Measurements from ENCODE around the gene PPP2R3C.
"Not testable (repeated sequence)": the region's sequence is repeated elsewhere in the genome, so short reads cannot be mapped to it uniquely, and the experiment has no call there.

The PPP2R3C gene

DNA sequence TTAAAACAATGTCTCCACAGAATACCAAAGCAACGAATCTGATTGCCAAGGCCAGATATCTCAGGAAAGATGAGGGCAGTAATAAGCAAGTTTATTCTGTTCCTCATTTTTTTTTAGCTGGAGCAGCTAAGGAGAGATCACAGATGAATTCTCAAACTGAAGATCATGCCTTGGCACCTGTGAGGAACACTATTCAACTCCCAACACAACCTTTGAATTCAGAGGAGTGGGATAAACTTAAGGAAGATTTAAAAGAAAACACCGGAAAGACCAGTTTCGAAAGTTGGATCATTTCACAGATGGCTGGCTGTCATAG lies 1.6 kb upstream of the PPP2R3C start:
- no peak for DNase-seq

DNA sequence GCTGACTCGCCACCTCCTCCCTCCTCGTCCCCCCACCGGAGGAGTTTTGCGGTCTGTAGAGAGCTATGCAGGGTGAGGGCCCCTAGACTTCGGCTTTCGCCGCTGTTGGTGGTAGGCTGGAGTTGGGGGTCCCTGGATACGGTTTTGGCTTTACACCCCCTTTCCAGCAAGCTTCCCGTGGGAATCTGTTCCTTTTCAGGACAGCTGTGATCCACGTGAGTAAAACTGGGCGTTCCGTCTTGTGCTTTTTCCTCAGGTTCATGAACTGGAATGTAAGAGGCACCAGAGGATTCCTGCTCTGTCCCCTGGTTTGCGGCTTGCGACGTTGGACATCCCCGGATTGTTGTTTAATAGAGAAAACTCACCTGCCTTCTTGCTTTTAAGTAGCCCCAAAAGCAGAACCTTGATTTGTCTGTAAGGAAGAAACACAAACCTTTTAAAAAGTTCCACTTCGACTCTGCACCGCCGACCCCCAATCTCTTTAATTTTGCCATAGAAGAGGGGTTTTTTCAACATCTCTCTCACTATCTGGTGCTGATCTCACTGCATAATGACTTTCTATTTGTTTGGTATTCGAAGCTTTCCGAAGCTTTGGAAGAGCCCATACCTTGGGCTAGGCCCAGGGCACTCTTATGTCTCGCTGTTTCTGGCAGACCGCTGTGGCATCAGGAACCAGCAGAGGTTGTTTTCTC lies 1.1 kb upstream of the PPP2R3C start:
- no peak for DNase-seq

DNA sequence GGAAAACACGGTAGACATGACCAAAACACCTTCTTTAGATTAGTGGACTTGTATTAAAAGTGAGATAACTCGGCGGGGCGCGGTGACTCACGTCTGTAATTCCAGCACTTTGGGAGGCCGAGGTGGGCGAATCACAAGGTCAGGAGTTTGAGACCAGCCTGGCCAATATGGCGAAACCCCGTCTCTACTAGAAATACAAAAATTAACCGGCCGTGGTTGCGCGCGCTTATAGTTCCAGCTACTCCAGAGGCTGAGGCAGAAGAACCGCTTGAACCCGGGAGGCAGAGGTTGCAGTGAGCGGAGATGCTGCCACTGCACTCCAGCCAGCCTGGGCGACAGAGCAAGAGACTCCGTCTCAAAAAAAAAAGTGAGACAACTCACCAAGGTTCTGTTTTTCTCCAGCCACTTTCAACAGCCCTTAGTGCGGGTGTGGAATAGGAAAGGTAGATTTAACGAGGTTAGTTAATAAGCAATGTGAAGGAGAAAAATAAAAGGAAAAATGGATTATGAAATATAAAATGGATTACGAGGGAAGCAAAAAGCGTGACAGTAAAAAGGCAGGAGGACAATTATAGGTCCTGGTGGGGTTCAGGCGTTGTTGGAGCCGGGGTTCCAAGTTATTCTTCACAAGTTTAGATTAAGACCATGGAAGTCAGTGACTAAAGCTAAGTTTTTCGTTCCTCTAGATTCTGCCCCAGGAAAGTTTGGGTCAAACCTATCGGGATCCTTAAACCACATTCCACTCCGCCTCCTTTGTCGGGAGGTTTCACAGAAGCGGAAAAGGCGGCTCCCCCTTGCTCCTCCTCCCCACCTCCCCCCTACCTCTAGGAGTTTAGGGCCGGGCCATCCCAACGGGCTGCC lies 534 bp downstream of the PPP2R3C start:
- no peak for DNase-seq

DNA sequence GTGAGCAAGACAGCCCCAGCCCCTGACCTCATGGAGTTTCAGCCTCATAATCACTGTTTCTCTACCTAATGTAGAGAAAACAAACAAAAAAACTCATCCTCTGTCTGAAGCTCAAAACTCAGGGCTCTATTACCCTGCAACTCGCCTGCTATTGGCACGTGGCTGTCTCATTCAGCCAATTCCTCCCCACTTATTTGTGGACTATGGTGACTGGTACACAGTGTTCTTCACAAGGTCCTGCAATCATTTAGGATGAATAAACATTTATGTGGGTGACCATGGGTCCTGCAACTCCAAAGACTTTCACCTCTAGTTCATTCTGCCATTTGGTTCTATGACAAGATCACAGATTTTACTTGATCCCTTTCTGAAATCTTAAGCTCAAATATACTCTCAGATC lies 4.7 kb downstream of the PPP2R3C start:
- no peak for DNase-seq

DNA sequence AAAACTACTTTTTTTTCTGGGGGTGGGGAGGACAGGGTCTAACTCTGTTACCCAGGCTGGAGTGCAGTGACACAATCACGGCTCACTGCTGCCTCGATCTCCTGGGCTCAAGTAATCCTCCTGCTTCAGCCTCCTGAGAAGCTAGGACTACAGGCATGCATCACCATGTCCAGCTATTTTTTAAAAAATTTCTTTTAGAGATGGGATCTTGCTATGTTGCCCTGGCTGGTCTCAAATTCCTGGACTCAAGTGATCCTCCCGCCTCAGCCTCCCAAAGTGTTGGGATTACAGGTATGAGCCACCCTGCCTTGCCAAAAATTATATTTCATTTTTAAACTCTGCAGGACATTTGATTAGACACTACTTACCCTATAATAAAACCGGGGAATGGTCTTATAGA lies 5.5 kb downstream of the PPP2R3C start:
- no peak for DNase-seq

DNA sequence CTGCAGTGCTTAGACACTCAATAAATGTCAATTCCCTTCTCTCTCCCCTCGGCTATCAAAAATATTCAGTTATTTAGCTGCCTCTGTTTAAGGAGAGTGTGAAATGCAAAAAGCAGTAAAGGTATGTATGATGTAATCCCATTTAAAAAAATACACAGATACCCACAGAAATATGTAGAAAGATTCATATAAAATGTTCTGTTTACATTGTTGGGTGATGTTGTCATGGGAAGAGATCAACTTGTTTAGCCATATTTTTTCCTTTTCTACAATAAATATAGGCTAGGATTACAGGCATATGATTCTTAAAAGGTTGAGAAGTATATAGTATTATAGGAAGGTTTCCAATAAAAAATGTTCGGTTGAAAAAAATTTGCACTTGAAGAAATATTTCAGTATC lies 7.8 kb downstream of the PPP2R3C start:
- no peak for DNase-seq

DNA sequence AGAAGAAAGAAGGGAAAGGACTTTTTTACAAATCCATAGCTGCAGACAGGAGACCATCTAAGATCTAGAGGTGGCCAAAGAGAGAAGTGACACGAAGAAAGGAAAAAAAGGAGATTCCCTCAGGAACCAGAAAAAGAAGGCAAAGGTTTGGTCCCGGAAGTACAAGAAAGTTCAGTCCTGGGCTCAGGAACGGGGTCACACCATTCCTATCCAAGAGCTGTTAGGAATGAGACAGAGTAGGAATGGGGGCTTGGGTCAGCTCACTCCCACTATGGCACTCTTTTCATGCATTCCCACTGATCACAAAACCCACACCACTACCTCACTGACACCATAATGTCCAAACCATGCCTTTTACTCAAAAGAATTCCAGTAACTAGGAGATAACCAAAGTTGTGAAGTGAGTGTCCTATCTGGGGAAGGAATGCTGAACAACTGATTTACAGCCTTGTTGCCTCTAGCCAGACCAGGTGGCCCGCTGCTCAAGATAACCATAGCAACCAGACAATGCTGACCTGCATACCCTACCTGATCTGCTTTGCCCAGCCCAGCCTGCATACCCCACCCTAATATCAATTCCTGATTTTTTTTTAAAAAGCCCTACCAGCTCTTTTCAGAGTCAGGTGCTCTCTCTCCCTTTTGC lies 8.4 kb downstream of the PPP2R3C start:
- DNase-seq, result no peak

DNA sequence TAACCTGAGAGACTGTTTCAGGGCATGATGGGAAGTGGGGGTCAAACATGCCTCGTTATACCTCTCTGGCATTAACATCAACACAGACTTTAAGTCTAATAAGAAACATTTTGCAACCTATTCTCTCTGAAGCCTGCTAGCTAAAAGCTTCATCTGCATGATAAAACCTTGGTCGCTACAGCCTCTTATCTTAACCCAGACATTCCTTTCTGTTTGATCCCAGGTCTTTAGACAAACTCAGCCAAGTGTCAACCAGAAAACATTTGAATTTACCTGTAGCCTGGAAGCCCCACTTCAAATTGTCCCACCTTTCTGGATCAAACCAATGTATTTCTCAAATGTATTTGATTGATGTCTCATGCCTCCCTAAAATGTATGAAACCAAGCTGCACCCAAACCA lies 9.1 kb downstream of the PPP2R3C start:
- DNase-seq, result no peak

DNA sequence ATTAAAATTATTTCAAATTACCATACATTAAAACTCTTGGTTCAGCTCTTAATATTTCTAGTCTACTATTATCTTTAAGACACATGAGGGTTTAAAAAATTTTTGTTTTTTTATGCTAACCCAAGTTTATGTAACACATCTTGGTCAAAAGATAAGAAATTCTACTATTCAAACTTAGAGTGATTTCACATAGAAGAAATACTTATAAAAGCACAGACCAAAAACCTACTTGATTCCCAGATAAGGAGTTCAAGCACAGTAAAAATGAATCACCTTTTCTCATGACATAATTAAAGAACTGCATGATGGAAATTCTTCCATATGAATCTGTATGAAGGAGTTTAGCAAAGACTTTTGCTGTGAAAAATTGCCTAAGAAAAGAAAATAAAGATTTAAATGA lies 13.9 kb downstream of the PPP2R3C start:
- DNase-seq, result no peak

DNA sequence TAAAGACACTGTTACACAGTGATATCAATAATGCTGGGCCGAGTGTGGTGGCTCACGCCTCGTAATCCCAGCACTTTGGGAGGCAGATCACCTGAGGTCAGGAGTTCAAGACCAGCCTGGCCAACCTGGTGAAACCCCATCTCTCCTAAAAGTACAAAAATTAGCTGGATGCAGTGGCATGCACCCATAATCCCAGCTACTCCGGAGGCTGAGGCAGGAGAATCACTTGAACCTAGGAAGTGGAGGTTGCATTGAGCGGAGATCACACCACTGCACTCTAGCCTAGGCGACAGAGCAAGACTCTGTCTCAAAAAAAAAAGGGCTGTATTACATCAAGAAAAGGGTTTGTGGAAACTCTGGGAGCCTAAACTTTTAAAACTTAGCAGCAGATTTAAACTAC lies 27.1 kb downstream of the PPP2R3C start:
- not testable (repeated sequence) for DNase-seq

DNA sequence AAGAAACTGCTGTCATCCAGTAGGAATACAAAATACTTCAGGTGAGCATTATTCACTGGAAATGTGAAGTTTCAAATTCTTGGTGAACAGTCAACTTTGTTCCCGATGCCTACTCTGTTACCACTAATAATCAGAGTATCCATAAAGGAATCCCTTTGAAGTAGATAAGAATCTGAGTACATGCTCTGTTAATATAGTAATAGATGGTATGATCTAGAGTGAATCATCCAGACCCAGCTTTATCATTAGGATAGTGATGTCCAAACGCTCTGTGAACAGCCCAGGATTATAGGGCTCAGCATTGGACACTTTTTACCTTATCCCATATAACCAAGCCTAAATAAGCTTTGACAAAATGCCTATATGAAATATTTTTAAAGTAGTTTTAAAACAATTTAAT lies 33.3 kb downstream of the PPP2R3C start:
- no peak for DNase-seq

DNA sequence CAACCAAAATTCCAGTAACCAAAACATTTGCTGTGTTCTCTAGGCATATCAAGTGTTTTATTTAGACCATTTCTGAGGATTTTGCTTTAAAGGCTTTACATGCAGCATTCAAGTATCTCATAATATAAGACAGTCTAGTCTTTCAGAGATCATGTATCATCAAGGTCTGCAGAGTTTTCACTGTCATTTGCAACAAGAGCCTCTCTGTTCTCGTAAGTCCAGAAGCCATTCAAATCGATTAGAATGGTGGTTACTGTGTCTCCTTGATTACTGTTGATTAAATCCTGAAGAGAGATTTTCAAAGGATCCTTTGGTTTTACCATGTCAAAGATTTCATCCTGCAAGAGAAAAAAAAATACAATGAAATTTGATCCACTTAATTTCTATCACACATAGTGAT lies 36.3 kb downstream of the PPP2R3C start:
- DNase-seq, result no peak

DNA sequence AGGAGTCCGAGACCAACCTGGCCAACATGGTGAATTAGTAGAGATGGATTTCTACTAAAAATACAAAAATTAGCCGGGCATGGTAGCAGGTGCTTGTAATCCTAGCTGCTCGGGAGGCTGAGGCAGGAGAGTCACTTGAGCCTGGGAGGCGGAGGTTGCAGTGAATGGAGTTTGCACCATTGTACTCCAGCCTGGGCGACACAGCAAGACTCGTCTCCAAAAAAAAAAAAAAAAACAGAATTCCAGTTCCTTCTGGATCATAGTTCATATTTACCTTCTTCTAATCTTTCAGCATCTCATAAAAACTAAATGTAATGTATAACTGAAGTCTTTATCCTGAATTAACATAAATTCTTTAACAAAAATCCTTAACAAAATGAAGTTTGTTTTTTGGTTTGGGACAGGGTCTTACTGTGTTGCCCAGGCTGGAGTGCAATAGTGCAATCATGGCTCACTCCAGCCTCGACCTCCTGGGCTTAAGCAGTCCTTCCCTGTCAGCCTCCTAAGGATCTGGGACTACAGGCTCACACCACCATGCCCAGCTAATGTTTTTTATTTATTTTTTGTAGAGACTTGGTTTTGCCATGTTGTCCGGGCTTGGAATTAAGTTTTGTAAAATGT lies 38.1 kb downstream of the PPP2R3C start:
- no peak for DNase-seq

DNA sequence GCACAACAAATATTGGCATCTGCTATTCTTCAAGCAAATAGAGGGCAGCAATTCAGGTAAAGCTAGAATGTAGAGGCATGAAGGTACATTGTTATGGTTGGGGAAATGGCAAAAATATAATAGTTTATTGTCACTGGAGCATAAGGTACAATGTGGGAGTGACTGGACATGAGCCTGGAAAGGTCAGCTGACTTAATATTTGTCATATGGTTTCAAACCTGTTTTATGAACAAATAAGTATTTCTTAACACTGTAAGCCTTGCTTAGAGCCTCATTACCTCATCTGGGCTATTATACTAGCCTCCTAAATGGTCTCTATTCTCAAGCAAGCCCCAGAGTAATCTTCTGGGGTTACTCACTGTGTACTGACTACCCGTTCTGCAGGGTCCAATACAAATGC lies 42.0 kb downstream of the PPP2R3C start:
- DNase-seq, result no peak

DNA sequence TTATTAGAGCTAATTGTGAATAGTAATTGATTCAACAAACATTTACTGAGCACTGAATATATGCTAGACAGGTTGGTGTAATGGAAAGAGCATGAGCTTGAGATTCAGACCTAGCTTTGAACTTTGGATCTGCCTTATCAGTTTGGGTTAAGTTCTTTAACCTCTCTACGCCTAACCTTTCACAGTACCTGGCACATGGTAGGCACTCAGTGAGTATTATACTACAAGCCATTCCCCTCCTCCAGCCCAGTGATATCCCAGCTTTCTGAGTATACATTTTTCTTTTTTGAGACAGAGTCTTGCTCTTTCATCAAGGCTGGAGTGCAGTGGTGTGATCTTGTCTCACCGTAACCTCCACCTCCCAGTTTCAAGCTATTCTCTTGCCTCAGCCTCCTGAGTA lies 43.7 kb downstream of the PPP2R3C start:
- DNase-seq, result no peak

DNA sequence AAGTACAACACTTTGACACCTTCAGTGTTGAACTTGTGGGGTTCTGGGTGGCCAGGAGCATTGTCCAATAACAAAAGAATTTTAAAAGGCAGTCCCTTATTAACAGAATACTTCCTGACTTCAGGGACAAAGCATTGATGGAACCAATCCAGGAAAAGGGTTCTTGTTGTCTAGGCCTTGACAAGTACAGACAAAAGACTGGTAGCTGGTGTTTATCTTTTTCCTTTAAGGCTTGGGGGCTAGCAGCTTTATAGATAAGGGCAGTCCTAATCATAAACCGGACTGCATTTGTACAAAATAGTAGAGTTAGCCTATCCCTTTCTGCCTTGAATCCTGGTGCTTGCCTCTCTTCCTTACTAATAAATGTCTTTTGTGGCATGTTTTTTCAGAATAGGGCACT lies 48.3 kb downstream of the PPP2R3C start:
- DNase-seq, result no peak

DNA sequence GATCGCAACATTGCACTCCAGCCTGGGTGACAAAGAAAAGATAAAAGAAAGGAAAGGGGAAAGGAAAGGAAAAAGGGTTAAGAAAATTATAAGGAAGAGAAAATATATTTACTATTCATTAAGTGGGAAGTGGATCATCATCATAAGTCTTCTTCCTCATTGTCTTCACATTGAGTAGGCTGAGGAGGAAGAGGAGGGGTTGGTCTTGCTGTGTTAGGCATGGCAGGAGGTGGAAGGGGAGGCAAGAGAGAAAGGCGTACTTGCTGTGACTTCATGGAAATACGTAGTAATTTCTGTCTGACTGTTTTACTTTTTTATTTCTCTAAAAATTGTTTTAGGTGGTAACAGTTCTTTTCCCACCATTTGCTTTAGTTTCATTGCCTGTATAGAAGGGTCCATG lies 49.6 kb downstream of the PPP2R3C start:
- DNase-seq, result no peak

DNA sequence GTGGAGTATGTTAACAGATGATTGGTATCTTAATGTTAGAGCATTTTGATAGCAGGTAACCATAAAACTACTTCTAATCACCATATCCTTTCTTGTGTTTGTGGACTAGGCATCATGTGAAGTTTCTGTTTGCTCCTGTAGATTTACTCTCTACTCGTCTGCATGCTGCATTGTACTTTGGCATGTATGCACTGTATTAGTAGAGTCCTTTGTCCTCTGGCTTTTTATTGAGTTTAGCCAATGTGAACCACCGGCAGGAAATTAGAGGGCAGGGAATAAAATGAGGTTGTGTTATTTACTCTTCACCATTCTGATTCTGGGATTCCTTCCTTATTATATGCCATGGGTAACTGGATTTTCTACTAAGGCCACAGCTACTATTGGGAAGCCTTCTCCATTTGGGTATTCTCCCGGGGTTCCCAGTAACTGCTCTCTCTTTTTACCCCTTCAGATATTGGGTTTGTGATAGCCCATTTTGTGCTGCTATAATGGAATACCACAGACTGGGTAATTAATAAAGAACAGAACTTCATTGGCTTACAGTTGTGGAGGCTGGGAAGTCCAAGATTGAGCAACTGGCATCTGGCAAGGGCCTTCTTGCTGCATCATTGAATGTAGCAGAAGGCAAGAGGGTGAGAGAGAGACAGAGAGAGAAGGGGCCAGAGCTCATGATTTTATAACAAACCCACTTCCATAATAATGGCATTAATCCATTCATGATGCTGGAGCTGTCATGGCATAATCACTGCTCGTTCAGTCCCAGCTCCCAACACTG lies 53.4 kb downstream of the PPP2R3C start:
- DNase-seq, result no peak

DNA sequence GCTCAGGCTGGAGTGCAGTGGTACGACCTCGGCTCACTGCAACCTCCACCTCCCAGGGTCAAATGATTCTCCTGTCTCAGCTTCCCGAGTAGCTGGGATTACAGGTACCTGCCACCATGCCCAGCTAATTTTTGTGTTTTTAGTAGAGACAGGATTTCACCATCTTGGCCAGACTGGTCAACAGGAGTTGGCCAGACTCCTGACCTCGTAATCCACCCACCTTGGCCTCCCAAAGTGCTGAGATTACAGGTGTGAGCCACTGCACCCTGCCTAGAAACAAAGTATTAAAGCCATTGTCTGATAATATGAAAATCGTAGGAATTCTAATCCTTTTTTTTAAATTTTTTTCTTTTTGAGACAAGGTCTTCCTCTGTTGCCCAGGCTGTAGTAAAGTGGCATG lies 56.1 kb downstream of the PPP2R3C start:
- not testable (repeated sequence) for DNase-seq

DNA sequence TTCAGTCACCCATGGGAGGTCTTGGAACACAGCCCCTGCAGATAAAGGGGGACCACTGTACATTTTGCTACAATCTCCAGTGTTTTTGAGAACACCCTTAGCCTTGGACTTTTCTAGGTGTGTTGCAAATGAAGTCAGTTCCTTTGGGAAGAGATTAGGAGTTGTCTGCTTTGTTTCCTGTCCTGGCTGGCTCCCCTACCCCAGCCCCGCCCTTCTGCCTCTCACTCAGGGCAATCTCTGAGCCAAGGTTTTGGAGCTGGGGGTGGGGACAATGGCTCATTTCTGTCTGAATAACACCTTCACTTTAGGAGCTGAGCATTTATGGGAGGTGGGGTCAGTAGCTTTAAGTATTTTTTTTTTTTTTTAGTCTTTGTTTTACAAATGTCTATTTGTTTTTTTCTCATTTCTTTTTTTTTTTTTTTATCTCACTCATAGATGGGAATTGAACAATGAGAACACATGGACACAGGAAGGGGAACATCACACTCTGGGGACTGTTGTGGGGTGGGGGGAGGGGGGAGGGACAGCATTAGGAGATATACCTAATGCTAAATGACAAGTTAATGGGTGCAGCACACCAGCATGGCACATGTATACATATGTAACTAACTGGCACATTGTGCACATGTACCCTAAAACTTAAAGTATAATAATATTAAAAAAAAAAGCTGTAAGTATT lies 60.5 kb downstream of the PPP2R3C start:
- DNase-seq, result peak; percentile 12

DNA sequence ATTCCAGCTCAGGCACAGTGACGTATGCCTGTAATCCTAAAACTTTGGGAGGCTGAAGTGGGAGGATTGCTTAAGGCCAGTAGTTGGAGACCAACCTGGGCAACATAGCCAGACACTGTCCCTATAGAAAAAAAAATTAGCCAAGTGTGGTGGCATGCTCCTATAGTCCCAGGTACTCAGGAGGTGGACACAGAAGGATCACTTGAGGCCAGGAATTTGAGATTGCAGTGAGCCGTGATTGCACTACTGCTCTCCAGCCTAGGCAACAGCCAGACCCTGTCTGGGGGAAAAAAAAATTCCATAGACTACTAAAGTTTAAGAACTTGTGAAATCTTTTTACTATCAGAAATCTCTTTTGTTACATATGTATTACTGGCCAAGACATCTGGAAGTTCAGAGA lies 69.2 kb downstream of the PPP2R3C start:
- no peak for DNase-seq

DNA sequence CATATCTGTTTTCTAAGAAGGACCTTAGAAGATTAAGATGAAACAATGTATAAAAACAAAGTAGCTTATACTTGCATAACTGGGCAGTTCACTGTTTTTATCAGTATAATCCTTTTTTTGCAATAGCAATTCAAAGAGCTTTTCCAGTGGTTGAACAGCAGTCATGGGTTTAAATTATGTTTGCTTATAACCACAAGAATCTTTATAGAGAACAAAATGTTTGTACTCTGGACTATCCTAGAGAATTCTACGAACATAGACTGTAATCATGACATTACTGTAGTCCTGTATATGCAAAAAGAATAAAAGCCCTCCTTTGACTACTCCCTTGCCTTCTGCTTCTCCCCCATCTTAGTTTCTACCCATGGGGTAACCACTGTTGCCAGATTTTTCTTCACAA lies 70.0 kb downstream of the PPP2R3C start:
- no peak for DNase-seq

Measured in COR-L47 (cell line).